H1 (cell line): ENCODE measurements around the gene FAM200B. TPM values are rescaled to one million over a fixed set of nuclear protein-coding genes. Genes with fewer than 3 reads are reported as not detected.
A peak's percentile ranks its signal among the peaks of the same experiment; 100 is the strongest.

Experiments used
- ASH2L ChIP-seq: fragments of 200-600, 300-600 bp; sonication (generic); IDR thresholded peaks from one replicate; pipeline ENCODE4 v1.7.1; 2017; ENCODE audit warnings: low read length
- GABPA ChIP-seq: IDR thresholded peaks from 2 replicates; pipeline ENCODE4 v1.6.1; 2011; ENCODE audit warnings: mild to moderate bottlenecking, low read length, moderate library complexity, borderline replicate concordance; ENCODE audit not compliant: insufficient read depth
- GTF2F1 ChIP-seq: IDR thresholded peaks from 2 replicates; pipeline ENCODE4 v1.6.1; 2012; ENCODE audit warnings: low read depth, low read length, improper control_type of control experiment, borderline replicate concordance
- KDM4A ChIP-seq: IDR thresholded peaks from one replicate; pipeline ENCODE4 v1.7.1; 2012; ENCODE audit warnings: low read depth, mild to moderate bottlenecking, moderate library complexity, low read length, inconsistent platforms; ENCODE audit not compliant: severe bottlenecking
- MAX ChIP-seq: IDR thresholded peaks from 2 replicates; pipeline ENCODE4 v1.6.1; 2012; ENCODE audit warnings: inconsistent platforms
- POLR2A ChIP-seq, 2 experiments: IDR thresholded peaks; 1 replicate in 1 of 2; 2 replicates in 1 of 2; pipeline ENCODE4 v1.6.1; 2011; ENCODE audit warnings: low read depth in 2 of 2, low read length in 2 of 2, mild to moderate bottlenecking in 2 of 2; ENCODE audit errors: control extremely low read depth in 1 of 2
- POLR2AphosphoS5 ChIP-seq: IDR thresholded peaks from 2 replicates; pipeline ENCODE4 v1.6.1; 2011; ENCODE audit warnings: low read depth, low read length
- TBP ChIP-seq: IDR thresholded peaks from 2 replicates; pipeline ENCODE4 v1.6.1; 2011; ENCODE audit warnings: low read depth, low read length, improper control_type of control experiment
- USF2 ChIP-seq: IDR thresholded peaks from 2 replicates; pipeline ENCODE4 v1.6.1; 2011; ENCODE audit warnings: low read length, improper control_type of control experiment
- polyA plus RNA-seq, 7 experiments: library from polyadenylated mRNA; depleted of rRNA in 3 of 7; stranded (reverse) in 5 of 7; unstranded in 2 of 7; fragments of >200 nt in 5 of 7; fragments of 200-250 nt in 2 of 7; gene quantifications; 1 replicate in 5 of 7; 2 replicates in 1 of 7; 4 replicates in 1 of 7; pipeline versions ENCODE4 v1.2.1 to v1.2.3, GENCODE V29; 2011 to 2013; ENCODE audit warnings: missing spikeins in 2 of 7, mixed read lengths in 2 of 7
- total RNA-seq: library from RNA; stranded (reverse); fragmentation: NEBNext Ultra II Directional; extraction: Animal tissue kit (Norgen Biotek cat#: 25700); gene quantifications from 2 replicates; pipeline ENCODE4 v1.2.1, GENCODE V29; 2021

Gene FAM200B
- total and polyA plus RNA-seq, 2 of the 8 experiments (the other 6 are each of a cell fraction or from before 2014, with no cell fraction given): 10.7 to 23.7 TPM

GRCh38 chr4:15655223-15656037, 26.2 kb upstream of the FAM200B start, which contains the start of gene FBXL5 (continued):
- TF ChIP-seq MAX (peak; percentile 83), POLR2AphosphoS5 (peak; percentile 63; the same call in 1 of the 2 replicates), TBP (peak; percentile 54), USF2 (peak; percentile 85), POLR2A (IDR thresholded peaks at IDR 0.05; ENCODE audit: control extremely low read depth in 1 of 2, low read depth in 2 of 2, low read length in 2 of 2) (peak in 1 of 2 experiments; percentile 86; a peak in 2 of 3 replicates), ASH2L (peak; percentile 81), GTF2F1 (0 out of 2 replicates have a peak, but pooled peaks have one; percentile 29), KDM4A (peak; percentile 84), GABPA (no peak)
